Endothelial cell (in vitro differentiated cells): ENCODE data around the gene SUPT7L. TPM values are rescaled to one million over a fixed set of nuclear protein-coding genes. Genes with fewer than 3 reads are reported as not detected.

Source experiments
- DNase-seq: peaks from one replicate; pipeline ENCODE4 v3.0.0; 2021; ENCODE audit warnings: low spot score
- H3K27ac Mint-ChIP-seq: one replicate; pipeline ENCODE4 v1.8.0; 2021; ENCODE audit warnings: mixed read lengths, inconsistent platforms; ENCODE audit not compliant: unreplicated experiment
- H3K27me3 Mint-ChIP-seq: one replicate; pipeline ENCODE4 v1.8.0; 2021; ENCODE audit warnings: mild to moderate bottlenecking, moderate library complexity, mixed read lengths, inconsistent platforms; ENCODE audit not compliant: unreplicated experiment
- H3K36me3 Mint-ChIP-seq: one replicate; pipeline ENCODE4 v1.8.0; 2021; ENCODE audit warnings: mild to moderate bottlenecking, low read depth, mixed read lengths, inconsistent platforms; ENCODE audit not compliant: unreplicated experiment
- H3K4me1 Mint-ChIP-seq: one replicate; pipeline ENCODE4 v1.8.0; 2021; ENCODE audit warnings: mild to moderate bottlenecking, mixed read lengths, inconsistent platforms; ENCODE audit not compliant: unreplicated experiment
- H3K4me3 Mint-ChIP-seq: one replicate; pipeline ENCODE4 v1.8.0; 2021; ENCODE audit warnings: mild to moderate bottlenecking, mixed read lengths, inconsistent platforms; ENCODE audit not compliant: unreplicated experiment
- H3K9me3 Mint-ChIP-seq: one replicate; pipeline ENCODE4 v1.8.0; 2021; ENCODE audit warnings: mixed read lengths, inconsistent platforms; ENCODE audit not compliant: unreplicated experiment
- CTCF ChIP-seq: fragments of 200-600 bp; sonication (generic); IDR thresholded peaks from one replicate; pipeline ENCODE4 v1.5.0; 2021; ENCODE audit warnings: antibody characterized with exemption; ENCODE audit not compliant: unreplicated experiment
- total RNA-seq: library from RNA; stranded (reverse); fragmentation: NEBNext Ultra II Directional; extraction: Animal tissue kit (Norgen Biotek cat#: 25700); gene quantifications from one replicate; pipeline ENCODE4 v1.2.1, GENCODE V29; 2021; ENCODE audit not compliant: unreplicated experiment

Gene SUPT7L
- total RNA-seq, 1 donor from 2014 or later, result 39.1 TPM

GRCh38 chr2:27664154-27664574 lies 750 bp upstream of the SUPT7L start:
- Mint-ChIP-seq H3K36me3 (peaks cover 22% of the 10 kb centered on the region), H3K4me3 (peak overlapping the region; percentile 100), H3K27me3 (peaks cover 3% of the 10 kb centered on the region), H3K27ac (peak overlapping the region; percentile 43), H3K9me3 (no peaks in the 10 kb centered on the region), H3K4me1 (peaks cover 32% of the 10 kb centered on the region)
- DNase-seq, result no peak
- TF ChIP-seq CTCF, result no peak

- Mint-ChIP-seq H3K4me1 (peaks cover 26% of the 10 kb centered on the region), H3K27me3 (peaks cover 3% of the 10 kb centered on the region), H3K36me3 (peaks cover 21% of the 10 kb centered on the region), H3K9me3 (no peaks in the 10 kb centered on the region), H3K4me3 (peak overlapping the region; percentile 6), H3K27ac (no peak overlapping the region)
- no peak for DNase-seq
- no peak for TF ChIP-seq CTCF
These were observed 2.0 kb downstream of the SUPT7L start for GRCh38 chr2:27661371-27661770.

GRCh38 chr2:27655155-27655951 lies 8.1 kb downstream of the SUPT7L start:
- H3K36me3 Mint-ChIP-seq, result peaks cover 38% of the 10 kb centered on the region
- peaks cover 5% of the 10 kb centered on the region for H3K4me1 Mint-ChIP-seq
- no peak overlapping the region for H3K4me3 Mint-ChIP-seq
- no peak overlapping the region for H3K27ac Mint-ChIP-seq
- TF ChIP-seq CTCF, result no peak
- H3K9me3 Mint-ChIP-seq, result no peaks in the 10 kb centered on the region
- H3K27me3 Mint-ChIP-seq, result no peaks in the 10 kb centered on the region
- DNase-seq, result no peak

GRCh38 chr2:27653397-27653796 lies 10.0 kb downstream of the SUPT7L start:
- no peak for DNase-seq
- peaks cover 42% of the 10 kb centered on the region for H3K36me3 Mint-ChIP-seq
- no peak overlapping the region for H3K27ac Mint-ChIP-seq
- no peak overlapping the region for H3K4me3 Mint-ChIP-seq
- no peak for TF ChIP-seq CTCF
- H3K4me1 Mint-ChIP-seq, result peaks cover 5% of the 10 kb centered on the region
- no peaks in the 10 kb centered on the region for H3K9me3 Mint-ChIP-seq
- no peaks in the 10 kb centered on the region for H3K27me3 Mint-ChIP-seq

GRCh38 chr2:27652790-27653189 lies 10.6 kb downstream of the SUPT7L start:
- no peak for DNase-seq
- TF ChIP-seq CTCF, result no peak
- no peak overlapping the region for H3K27ac Mint-ChIP-seq
- peaks cover 45% of the 10 kb centered on the region for H3K36me3 Mint-ChIP-seq
- no peaks in the 10 kb centered on the region for H3K9me3 Mint-ChIP-seq
- H3K4me3 Mint-ChIP-seq, result no peak overlapping the region
- no peaks in the 10 kb centered on the region for H3K27me3 Mint-ChIP-seq
- H3K4me1 Mint-ChIP-seq, result peaks cover 5% of the 10 kb centered on the region
